ENCODE data around the gene TTC3.

DNA sequence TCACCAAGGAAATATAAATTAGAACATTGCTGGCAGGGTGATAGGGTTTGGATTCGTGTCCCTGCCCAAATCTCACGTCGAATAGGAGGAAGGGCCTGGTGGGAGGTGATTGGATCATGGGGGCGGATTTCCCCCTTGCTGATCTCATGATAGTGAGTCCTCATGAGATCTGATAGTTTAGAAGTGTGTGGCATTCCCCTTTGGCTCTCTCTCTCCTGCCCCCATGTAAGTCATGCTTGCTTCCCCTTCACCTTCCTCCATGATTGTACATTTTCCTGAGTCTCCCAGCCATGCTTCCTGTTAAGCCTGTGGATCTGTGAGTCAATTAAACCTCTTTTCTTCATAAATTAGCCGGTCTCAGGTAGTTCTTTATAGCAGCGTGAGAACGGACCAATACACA lies 133.4 kb downstream of the TTC3 start:
- no peak for TF ChIP-seq POLR2A (IDR thresholded peaks at IDR 0.05)
- TF ChIP-seq, protein P1, sequence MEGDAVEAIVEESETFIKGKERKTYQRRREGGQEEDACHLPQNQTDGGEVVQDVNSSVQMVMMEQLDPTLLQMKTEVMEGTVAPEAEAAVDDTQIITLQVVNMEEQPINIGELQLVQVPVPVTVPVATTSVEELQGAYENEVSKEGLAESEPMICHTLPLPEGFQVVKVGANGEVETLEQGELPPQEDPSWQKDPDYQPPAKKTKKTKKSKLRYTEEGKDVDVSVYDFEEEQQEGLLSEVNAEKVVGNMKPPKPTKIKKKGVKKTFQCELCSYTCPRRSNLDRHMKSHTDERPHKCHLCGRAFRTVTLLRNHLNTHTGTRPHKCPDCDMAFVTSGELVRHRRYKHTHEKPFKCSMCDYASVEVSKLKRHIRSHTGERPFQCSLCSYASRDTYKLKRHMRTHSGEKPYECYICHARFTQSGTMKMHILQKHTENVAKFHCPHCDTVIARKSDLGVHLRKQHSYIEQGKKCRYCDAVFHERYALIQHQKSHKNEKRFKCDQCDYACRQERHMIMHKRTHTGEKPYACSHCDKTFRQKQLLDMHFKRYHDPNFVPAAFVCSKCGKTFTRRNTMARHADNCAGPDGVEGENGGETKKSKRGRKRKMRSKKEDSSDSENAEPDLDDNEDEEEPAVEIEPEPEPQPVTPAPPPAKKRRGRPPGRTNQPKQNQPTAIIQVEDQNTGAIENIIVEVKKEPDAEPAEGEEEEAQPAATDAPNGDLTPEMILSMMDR (IDR thresholded peaks at IDR 0.05): no peak

All from right lobe of liver (tissue), 4 donors.